KOPT-K1 (cell line): ENCODE data around the gene SHANK1.

Experiments
- H3K27ac ChIP-seq: fragments of 200-600 bp; sonication (generic); 2 replicates; pipeline ENCODE4 v1.5.1; 2016; ENCODE audit warnings: antibody characterized with exemption, mild to moderate bottlenecking, low read depth, low read length; ENCODE audit not compliant: poor library complexity, severe bottlenecking
- H3K36me3 ChIP-seq: fragments of 200-600 bp; sonication (generic); 2 replicates; pipeline ENCODE4 v1.5.1; 2017; ENCODE audit warnings: antibody characterized with exemption, mild to moderate bottlenecking, low read length, moderate library complexity; ENCODE audit not compliant: insufficient read depth
- H3K9me3 ChIP-seq: fragments of 200-600 bp; sonication (generic); 2 replicates; pipeline ENCODE4 v1.5.1; 2017; ENCODE audit warnings: antibody characterized with exemption, low read length, mild to moderate bottlenecking; ENCODE audit not compliant: insufficient read depth, poor library complexity, severe bottlenecking

The SHANK1 gene

GRCh38 chr19:50666346-50667176, 53.0 kb downstream of the SHANK1 start:
- H3K9me3 ChIP-seq, result peaks cover 6% of the 10 kb centered on the region
- H3K36me3 ChIP-seq, result no peaks in the 10 kb centered on the region
- no peak overlapping the region for H3K27ac ChIP-seq

DNA sequence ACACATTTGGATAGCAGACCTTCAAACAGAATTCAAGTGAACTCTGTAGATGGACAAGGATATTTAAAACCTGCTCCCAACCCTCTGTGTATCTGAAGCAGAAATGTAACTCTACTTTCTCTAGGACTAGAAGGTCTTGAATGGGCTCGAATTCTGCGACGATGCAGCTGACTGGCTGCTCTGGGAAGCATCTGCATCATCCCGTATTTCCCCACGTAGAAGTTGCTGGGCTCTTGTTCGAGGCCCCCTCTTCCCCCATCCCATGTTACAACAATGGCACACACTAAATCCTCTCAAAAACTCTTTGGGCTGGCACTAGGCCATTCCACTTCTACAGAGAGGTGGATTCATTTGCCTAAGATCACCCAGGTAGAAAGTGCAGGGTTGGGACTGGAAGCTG, 55.4 kb downstream of the SHANK1 start:
- H3K27ac ChIP-seq, result no peak overlapping the region
- H3K9me3 ChIP-seq, result peaks cover 6% of the 10 kb centered on the region
- no peaks in the 10 kb centered on the region for H3K36me3 ChIP-seq

DNA sequence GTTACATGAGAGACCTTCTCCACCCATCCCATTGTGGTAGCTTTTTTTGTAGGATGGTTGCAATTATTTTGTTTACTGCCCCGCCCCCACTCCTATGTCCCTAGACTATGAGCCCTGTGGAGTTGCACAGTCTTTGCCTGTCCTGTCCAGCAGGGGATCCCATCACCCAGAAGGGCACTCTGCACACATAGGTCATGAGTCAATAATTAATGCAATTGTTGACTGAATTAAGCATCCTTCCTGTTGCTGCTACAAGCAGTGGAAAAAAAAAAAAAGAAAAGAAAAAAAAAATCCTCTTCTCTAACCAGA, 56.2 kb downstream of the SHANK1 start:
- H3K27ac ChIP-seq, result no peak overlapping the region
- H3K36me3 ChIP-seq, result no peaks in the 10 kb centered on the region
- H3K9me3 ChIP-seq, result peaks cover 6% of the 10 kb centered on the region

DNA sequence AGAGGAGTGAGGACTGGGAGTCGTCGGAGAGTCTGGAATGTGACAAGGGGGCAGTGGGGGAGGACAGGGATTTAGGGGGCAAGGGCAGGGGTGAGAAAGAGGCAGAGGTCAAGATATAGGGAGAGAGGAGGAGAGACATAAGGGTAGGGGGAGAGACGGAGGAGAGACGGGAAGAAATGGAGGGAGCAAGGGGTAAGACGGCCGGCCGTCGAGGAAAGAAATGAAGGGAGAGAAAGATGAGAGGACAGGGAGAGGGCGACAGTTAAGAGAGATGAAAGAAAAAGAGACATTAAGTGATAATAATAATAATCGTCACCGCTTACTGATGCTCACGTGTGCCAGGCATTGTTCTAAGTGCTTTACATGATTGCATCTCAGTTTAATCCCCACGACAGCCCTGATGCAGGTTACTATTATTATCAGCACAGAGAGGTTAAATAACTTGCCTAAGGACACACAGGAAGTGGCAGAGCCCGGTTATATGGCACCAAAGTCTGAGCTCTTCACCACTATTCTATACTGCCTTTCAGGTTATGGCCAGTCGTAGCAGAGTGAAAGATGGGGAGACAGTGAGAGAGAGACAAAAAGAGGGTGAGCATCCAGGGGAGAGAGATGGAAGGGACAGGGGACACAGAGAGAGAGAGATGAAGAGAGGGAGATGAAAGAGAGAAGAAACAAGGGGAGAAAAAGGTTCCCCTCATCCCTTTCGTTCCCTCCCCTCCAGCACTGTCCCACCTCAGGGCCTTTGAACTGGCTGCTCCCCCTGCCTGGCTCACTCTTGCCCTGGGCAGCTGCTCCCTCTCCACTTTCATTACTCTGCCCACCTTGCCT, 56.7 kb downstream of the SHANK1 start:
- H3K36me3 ChIP-seq, result no peaks in the 10 kb centered on the region
- H3K27ac ChIP-seq, result no peak overlapping the region
- peaks cover 6% of the 10 kb centered on the region for H3K9me3 ChIP-seq

- H3K9me3 ChIP-seq, result peaks cover 6% of the 10 kb centered on the region
- H3K27ac ChIP-seq, result no peak overlapping the region
- H3K36me3 ChIP-seq, result no peaks in the 10 kb centered on the region
Observed at GRCh38 chr19:50661766-50662650, 57.6 kb downstream of the SHANK1 start.

DNA sequence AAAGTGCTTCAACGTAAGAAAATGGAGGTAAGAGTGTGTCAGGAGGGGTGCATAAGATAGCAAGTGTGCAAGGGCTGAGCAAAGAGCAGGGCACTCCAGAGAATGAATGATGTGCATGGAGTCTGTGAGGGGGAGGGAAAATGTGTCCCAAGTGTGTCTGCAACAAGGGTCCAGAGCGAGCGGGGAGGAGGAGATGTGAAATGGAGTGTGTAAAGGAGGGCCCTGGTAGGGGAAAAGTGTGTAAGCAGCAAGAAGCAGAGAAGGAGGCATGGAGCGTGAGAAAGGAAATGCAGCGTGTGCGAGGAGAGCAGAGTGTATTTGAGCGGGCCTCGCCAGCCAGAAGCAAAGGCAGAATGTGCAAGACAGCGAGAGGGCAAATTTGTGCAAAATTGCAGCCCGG, 58.6 kb downstream of the SHANK1 start:
- peaks cover 6% of the 10 kb centered on the region for H3K9me3 ChIP-seq
- no peaks in the 10 kb centered on the region for H3K36me3 ChIP-seq
- no peak overlapping the region for H3K27ac ChIP-seq

- no peak overlapping the region for H3K27ac ChIP-seq
- no peaks in the 10 kb centered on the region for H3K36me3 ChIP-seq
- peaks cover 6% of the 10 kb centered on the region for H3K9me3 ChIP-seq
Observed at GRCh38 chr19:50660088-50660366, 59.6 kb downstream of the SHANK1 start.

- H3K27ac ChIP-seq, result no peak overlapping the region
- peaks cover 6% of the 10 kb centered on the region for H3K9me3 ChIP-seq
- H3K36me3 ChIP-seq, result no peaks in the 10 kb centered on the region
Observed at GRCh38 chr19:50659318-50660087, 60.1 kb downstream of the SHANK1 start.

GRCh38 chr19:50658441-50659317, 60.9 kb downstream of the SHANK1 start:
- Histone ChIP-seq H3K36me3 (no peaks in the 10 kb centered on the region), H3K9me3 (no peaks in the 10 kb centered on the region), H3K27ac (no peak overlapping the region)

GRCh38 chr19:50657712-50658440, 61.7 kb downstream of the SHANK1 start:
- H3K9me3 ChIP-seq, result no peaks in the 10 kb centered on the region
- H3K36me3 ChIP-seq, result no peaks in the 10 kb centered on the region
- H3K27ac ChIP-seq, result no peak overlapping the region

- Histone ChIP-seq H3K27ac (no peak overlapping the region), H3K9me3 (no peaks in the 10 kb centered on the region), H3K36me3 (no peaks in the 10 kb centered on the region)
Observed at GRCh38 chr19:50657222-50657669, 62.4 kb downstream of the SHANK1 start.

DNA sequence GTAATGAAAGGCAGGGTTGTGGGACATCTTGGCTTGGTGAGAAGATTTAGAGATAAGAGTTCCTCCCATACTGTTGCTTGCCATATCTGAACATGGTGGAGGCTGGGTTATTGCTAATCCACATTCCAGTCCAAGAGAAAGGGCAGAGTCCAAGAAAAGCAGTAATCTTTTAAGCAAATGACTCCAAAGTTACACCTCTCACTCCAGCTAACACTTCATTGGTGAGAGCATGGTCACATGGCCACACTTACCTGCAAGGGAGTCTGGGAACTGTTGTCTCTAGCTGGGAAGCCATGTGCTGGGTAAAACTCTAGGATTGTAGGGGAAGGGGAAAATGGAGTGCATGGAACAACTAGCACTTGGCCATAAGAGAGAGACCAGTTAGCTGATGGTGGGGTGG, 64.7 kb downstream of the SHANK1 start:
- no peaks in the 10 kb centered on the region for H3K9me3 ChIP-seq
- H3K36me3 ChIP-seq, result no peaks in the 10 kb centered on the region
- H3K27ac ChIP-seq, result no peak overlapping the region

DNA sequence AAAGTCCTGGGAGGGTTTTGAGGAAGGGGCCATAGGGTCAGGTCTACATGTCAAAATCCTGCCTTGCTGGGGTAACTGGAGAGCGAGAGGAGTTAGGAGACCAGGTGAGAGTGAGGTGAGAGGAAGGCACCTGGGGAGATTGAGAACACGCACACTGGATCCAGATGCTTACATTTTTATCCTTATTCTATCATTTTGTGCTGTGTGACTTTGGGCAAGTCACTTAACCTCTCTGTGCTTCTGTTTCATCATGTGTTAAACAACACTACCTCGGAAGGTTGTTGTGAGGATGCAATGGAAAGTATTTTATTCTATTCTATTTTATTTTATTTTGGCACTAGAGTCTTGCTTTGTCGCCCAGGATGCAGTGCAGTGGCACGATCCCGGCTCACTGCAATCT, 66.9 kb downstream of the SHANK1 start:
- Histone ChIP-seq H3K9me3 (no peaks in the 10 kb centered on the region), H3K27ac (no peak overlapping the region), H3K36me3 (no peaks in the 10 kb centered on the region)
